Large intestine (tissue), 3 donors: ENCODE measurements around the gene ARID5B. TPM values are rescaled to one million over a fixed set of nuclear protein-coding genes. Genes with fewer than 3 reads are reported as not detected.

ENCODE experiments used
- DNase-seq, 2 donors: peaks; one replicate each; pipeline versions ENCODE4 v3.0.0 to v3.0.0-alpha.2; 2013
- H3K27ac ChIP-seq: one replicate; pipeline ENCODE4 v1.5.1; 2013; ENCODE audit warnings: low read length
- H3K27me3 ChIP-seq: 2 replicates; pipeline ENCODE4 v1.6.1; 2013; ENCODE audit warnings: low read length; ENCODE audit not compliant: control insufficient read depth, insufficient read depth
- H3K36me3 ChIP-seq: 2 replicates; pipeline ENCODE4 v1.6.1; 2013; ENCODE audit warnings: low read length; ENCODE audit not compliant: control insufficient read depth, insufficient read depth
- H3K4me1 ChIP-seq: one replicate; pipeline ENCODE4 v1.6.1; 2013; ENCODE audit warnings: low read length; ENCODE audit not compliant: control insufficient read depth, insufficient read depth
- H3K4me3 ChIP-seq: one replicate; pipeline ENCODE4 v1.5.1; 2013; ENCODE audit warnings: low read length
- H3K9me3 ChIP-seq: one replicate; pipeline ENCODE4 v1.6.1; 2013; ENCODE audit warnings: mild to moderate bottlenecking, low read depth, low read length, moderate library complexity; ENCODE audit not compliant: control insufficient read depth
- WGBS: methylation state at CpG from one replicate; pipeline ENCODE4 v1.1.5; 2013; ENCODE audit warnings: low lambda C conversion rate; ENCODE audit not compliant: insufficient coverage; 5-methylcytosine and 5-hydroxymethylcytosine counted together
- polyA plus RNA-seq: library from polyadenylated mRNA; unstranded; fragments of 120-200 nt; gene quantifications from one replicate; pipeline ENCODE4 v1.2.1, GENCODE V29; 2013

ARID5B gene
- polyA plus RNA-seq, 1 donor: 19.9 TPM

DNA sequence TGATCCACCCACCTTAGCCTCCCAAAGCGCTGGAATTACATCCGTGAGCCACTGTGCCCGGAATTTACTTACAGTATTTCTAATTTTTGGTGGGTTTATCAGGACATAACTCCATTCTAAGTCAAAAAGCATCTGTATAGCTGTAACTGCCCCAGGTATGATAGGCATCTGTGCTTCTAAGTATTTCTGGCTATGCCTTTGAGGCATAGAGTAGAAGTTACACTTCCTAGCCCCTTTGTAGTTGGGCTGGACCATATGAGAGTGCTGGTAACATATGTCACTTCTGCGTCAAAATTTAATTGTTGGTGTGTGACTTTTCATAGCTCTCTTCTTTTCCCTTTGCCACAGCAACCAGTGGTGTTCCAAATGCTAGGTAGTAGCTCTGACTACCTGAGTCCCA is 213.8 kb downstream of the ARID5B start:
- Histone ChIP-seq H3K4me3 (no peak overlapping the region), H3K27me3 (no peaks in the 10 kb centered on the region), H3K9me3 (no peaks in the 10 kb centered on the region), H3K36me3 (no peaks in the 10 kb centered on the region), H3K27ac (no peak overlapping the region), H3K4me1 (no peaks in the 10 kb centered on the region)
- WGBS: no CpG with 5 or more reads among the region's 4 CpGs
- no peak for DNase-seq

GRCh38 chr10:62115842-62116241 is 214.3 kb downstream of the ARID5B start:
- H3K4me3 ChIP-seq: no peak overlapping the region
- 80% methylated on average over 1 of the region's 5 CpGs for WGBS
- H3K4me1 ChIP-seq: no peaks in the 10 kb centered on the region
- no peak overlapping the region for H3K27ac ChIP-seq
- no peaks in the 10 kb centered on the region for H3K36me3 ChIP-seq
- no peak for DNase-seq
- no peaks in the 10 kb centered on the region for H3K9me3 ChIP-seq
- H3K27me3 ChIP-seq: no peaks in the 10 kb centered on the region

GRCh38 chr10:62116896-62117295 is 215.4 kb downstream of the ARID5B start:
- no CpG with 5 or more reads among the region's 6 CpGs for WGBS
- Histone ChIP-seq H3K4me1 (no peaks in the 10 kb centered on the region), H3K4me3 (no peak overlapping the region), H3K27me3 (no peaks in the 10 kb centered on the region), H3K27ac (no peak overlapping the region), H3K36me3 (no peaks in the 10 kb centered on the region), H3K9me3 (no peaks in the 10 kb centered on the region)
- DNase-seq: no peak

DNA sequence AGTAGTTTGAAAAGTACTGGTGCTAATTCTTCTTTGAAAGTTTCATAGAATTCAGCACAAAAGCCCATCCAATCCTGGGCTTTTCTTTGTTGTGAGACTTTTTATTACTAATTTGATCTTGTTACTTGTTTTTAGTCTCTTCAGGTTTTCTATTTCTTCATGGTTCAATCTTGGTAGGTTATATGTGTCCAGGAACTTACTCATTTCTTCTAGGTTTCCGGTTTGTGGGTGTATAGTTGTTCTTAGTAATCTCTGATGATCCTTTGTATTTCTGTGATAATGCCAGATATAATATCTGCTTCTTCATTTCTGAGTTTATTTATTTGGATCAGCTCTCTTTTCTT is 219.7 kb downstream of the ARID5B start:
- no peak for DNase-seq
- no peaks in the 10 kb centered on the region for H3K4me1 ChIP-seq
- no peaks in the 10 kb centered on the region for H3K27me3 ChIP-seq
- no peaks in the 10 kb centered on the region for H3K9me3 ChIP-seq
- no peak overlapping the region for H3K4me3 ChIP-seq
- WGBS: no CpG with 5 or more reads among the region's 1 CpG
- no peak overlapping the region for H3K27ac ChIP-seq
- H3K36me3 ChIP-seq: no peaks in the 10 kb centered on the region

DNA sequence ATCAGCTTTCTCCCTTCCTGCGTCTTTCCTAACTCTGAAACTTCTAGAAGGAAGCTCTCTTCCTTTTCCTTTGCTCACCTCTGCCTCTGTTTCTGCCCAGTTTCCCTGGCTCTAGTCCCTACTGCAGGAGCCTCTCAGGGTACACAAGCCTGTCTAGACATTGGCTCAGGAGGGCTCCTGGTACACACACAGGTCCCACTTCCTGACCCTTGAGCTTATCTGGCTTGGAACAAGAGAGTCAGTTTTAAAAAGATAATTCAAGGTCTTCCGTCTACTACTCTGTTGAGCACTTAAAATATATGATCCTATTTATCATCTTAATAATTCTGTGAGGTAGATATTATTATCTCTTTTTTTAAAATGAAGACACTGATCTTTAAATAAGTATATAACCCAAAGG is 226.5 kb downstream of the ARID5B start:
- Histone ChIP-seq H3K9me3 (no peaks in the 10 kb centered on the region), H3K4me1 (no peaks in the 10 kb centered on the region), H3K36me3 (no peaks in the 10 kb centered on the region), H3K4me3 (no peak overlapping the region), H3K27me3 (no peaks in the 10 kb centered on the region), H3K27ac (no peak overlapping the region)
- DNase-seq: no peak
- 40% methylated on average over 1 of the region's 2 CpGs for WGBS

DNA sequence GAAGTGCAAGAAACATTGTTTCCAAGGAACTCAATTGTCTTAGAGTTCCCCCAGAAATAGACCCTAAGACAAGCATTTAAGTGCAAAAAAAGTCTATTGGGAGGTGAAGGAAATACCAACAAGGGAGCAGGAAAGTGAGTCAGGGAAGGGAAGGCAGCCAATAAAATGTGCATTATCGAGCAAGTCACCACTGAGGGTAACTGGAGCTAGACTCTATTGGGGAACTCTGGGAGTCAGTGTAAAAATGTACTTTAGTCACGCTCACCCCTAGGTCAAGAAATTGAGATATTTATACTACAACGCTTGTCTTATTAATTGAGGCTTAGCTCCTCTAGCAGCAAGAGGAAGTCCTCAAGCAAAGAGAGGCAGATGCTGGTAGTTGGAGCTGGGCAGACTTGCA is 229.4 kb downstream of the ARID5B start:
- Histone ChIP-seq H3K27ac (no peak overlapping the region), H3K4me3 (no peak overlapping the region), H3K9me3 (no peaks in the 10 kb centered on the region), H3K4me1 (no peaks in the 10 kb centered on the region), H3K27me3 (no peaks in the 10 kb centered on the region), H3K36me3 (no peaks in the 10 kb centered on the region)
- WGBS: no CpG with 5 or more reads among the region's 3 CpGs
- no peak for DNase-seq

GRCh38 chr10:62131724-62132123 is 230.2 kb downstream of the ARID5B start:
- WGBS: no CpG with 5 or more reads among the region's 4 CpGs
- no peaks in the 10 kb centered on the region for H3K36me3 ChIP-seq
- H3K27ac ChIP-seq: no peak overlapping the region
- no peak for DNase-seq
- H3K27me3 ChIP-seq: no peaks in the 10 kb centered on the region
- no peak overlapping the region for H3K4me3 ChIP-seq
- no peaks in the 10 kb centered on the region for H3K4me1 ChIP-seq
- H3K9me3 ChIP-seq: no peaks in the 10 kb centered on the region

GRCh38 chr10:62133618-62134017 is 232.1 kb downstream of the ARID5B start:
- DNase-seq: no peak
- H3K4me3 ChIP-seq: no peak overlapping the region
- no peaks in the 10 kb centered on the region for H3K36me3 ChIP-seq
- H3K27ac ChIP-seq: no peak overlapping the region
- no peaks in the 10 kb centered on the region for H3K27me3 ChIP-seq
- H3K4me1 ChIP-seq: no peaks in the 10 kb centered on the region
- H3K9me3 ChIP-seq: peaks cover 3% of the 10 kb centered on the region

DNA sequence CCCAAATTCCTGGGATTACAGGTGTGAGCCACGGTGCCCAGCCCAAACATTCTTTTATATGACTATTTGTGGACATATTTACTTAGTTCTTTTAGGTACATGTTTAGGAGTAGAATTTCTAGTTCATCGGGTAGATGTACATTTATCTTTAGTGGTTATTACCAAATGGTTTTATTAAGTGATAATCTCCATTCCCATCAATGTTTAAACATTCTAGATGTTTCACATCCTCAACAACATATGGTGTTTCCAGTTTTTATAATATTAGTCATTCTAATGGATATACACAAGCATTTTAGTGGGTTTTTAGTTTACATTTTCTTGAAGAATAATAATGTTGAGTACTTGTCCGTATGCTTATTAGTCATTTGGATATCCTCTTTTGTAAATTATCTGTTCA is 235.4 kb downstream of the ARID5B start:
- no peak for DNase-seq
- Histone ChIP-seq H3K4me3 (no peak overlapping the region), H3K36me3 (no peaks in the 10 kb centered on the region), H3K9me3 (peaks cover 3% of the 10 kb centered on the region), H3K4me1 (no peaks in the 10 kb centered on the region), H3K27me3 (no peaks in the 10 kb centered on the region), H3K27ac (no peak overlapping the region)
- 80% methylated on average over 2 of the region's 3 CpGs for WGBS

Other genes starting within 250 kb of the ARID5B start
- 1.8 TPM for gene CABCOCO1, start 238.8 kb upstream of the ARID5B start, polyA plus RNA-seq